Amygdala (tissue), 56 donors: ENCODE results near the gene ABCG2.
"Not testable (repeated sequence)": the region's sequence is repeated elsewhere in the genome, so short reads cannot be mapped to it uniquely, and the experiment has no call there.

Source experiments
- DNase-seq, 56 donors: peaks; one replicate each; lab custom pipeline; 2025; lab: John Stamatoyannopoulos, UW

ABCG2 gene

GRCh38 chr4:88119943-88120342 lies 38.5 kb downstream of the ABCG2 start:
- no peak for DNase-seq

GRCh38 chr4:88115587-88115986 lies 42.9 kb downstream of the ABCG2 start:
- no peak for DNase-seq

- no peak for DNase-seq
Measured at GRCh38 chr4:88112856-88113255, 45.6 kb downstream of the ABCG2 start.

DNA sequence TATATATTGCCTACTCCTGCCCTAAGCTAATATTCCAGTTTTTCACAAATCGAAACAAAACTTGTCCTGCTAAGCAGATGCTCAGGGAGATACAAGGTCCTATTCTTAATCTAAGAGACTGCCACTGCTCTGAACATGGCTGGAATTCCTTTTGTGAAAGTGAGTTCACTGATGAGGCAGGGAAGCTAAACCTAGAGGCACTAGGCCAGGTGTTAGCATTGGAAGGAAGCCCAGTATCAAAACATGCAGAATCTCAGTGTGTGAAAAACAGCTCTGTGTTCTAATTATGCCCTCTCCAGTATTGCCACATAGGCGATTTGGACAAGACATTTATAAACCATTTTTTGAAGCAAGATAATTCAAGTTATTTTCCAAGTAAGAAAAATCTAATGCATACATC lies 47.6 kb downstream of the ABCG2 start:
- no peak for DNase-seq

DNA sequence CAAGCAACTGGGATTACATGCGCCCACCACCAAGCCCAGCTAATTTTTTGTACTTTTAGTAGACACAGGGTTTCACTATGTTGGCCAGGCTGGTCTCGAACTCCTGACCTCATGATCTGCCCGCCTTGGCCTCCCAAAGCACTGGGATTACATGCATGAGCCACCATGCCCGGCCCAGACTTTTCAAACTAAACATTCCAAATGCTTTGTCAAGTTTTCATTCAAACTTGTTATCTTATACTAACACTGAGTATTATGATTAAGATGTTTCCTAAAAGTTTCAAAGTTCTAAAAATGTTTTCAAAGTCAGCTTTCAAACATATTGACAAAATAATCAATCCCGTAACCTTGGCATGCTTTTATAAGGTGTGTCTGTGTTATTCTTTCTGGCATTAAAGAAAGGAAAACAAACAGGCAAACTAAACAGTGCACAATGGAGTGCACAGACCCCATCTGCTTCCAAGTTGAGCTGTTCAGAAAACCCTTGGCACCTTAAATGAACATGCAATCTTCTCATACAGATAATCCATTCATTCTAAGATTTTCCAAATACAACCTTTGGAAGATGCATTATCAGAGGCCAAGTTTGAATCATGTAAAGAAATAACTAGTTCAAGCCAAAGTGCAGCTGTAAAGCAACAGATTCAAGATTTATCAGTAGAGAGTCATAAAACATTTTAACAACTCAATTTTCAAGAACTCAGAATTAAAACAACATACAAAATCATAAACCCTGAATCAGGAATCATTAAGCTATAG lies 49.1 kb downstream of the ABCG2 start:
- DNase-seq: no peak

DNA sequence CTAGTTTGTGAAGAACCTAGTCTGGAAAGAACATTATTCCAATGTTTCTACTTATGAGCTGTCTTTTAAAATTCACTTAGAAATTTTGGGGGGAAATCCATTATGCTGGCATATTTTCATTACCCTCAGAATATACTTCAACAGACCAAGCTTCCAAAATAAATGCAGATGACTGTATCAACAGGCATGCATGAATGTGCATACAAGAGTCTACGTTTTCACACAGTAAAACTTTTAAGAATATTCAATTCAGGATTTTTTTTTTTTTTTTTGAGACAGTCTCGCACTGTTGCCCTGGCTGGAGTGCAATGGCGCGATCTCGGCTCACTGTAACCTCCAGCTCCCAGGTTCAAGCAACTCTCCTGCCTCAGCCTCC lies 49.7 kb downstream of the ABCG2 start:
- no peak for DNase-seq

GRCh38 chr4:88108108-88108465 lies 50.4 kb downstream of the ABCG2 start:
- DNase-seq: not testable (repeated sequence)

GRCh38 chr4:88107406-88108107 lies 50.9 kb downstream of the ABCG2 start:
- DNase-seq: peak in 1 of 56 donors; percentile 11

DNA sequence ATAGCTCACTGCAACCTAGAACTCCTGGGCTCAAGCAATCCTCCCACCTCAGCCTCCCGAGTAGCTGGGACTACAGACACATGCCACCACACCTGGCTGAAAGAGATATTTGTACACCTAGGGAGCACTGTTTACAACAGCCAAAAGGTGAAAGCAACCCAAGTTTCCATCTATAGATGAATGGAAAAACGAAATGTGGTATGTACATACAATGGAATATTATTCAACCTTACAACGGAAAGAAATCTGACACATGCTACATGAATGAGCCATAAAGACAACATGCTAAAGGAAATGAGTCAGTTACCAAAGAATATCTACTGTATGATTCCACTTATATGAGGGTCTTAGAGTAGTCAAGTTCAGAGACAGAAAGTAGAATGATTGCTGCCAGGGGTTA lies 52.2 kb downstream of the ABCG2 start:
- no peak for DNase-seq

GRCh38 chr4:88104902-88105610 lies 53.4 kb downstream of the ABCG2 start:
- DNase-seq: no peak

- DNase-seq: no peak
Measured at GRCh38 chr4:88102026-88102425, 56.4 kb downstream of the ABCG2 start.

DNA sequence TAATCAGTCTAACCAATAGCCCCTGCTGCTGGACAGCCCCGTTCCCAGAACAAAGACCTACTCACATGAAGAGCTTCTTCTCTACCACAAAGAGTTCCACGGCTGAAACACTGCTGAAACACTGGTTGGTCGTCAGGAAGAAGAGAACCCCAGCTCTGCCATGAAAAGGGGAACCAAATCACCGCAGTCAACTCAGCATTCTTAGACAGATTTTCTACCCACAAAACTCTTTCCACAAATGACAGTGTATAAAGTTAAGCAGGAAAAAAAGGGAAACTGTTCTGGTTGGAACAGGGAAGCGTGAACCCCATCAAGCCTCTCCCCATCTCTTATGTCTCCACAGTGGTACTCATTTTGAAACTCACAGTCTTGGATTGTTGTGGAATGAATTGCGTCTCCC lies 57.3 kb downstream of the ABCG2 start:
- peak in 13 of 56 donors; percentile 1 to 51 (median 9) for DNase-seq

- DNase-seq: no peak
Measured at GRCh38 chr4:88098993-88099752, 59.3 kb downstream of the ABCG2 start.

- DNase-seq: no peak
Measured at GRCh38 chr4:88097781-88098180, 60.7 kb downstream of the ABCG2 start.

DNA sequence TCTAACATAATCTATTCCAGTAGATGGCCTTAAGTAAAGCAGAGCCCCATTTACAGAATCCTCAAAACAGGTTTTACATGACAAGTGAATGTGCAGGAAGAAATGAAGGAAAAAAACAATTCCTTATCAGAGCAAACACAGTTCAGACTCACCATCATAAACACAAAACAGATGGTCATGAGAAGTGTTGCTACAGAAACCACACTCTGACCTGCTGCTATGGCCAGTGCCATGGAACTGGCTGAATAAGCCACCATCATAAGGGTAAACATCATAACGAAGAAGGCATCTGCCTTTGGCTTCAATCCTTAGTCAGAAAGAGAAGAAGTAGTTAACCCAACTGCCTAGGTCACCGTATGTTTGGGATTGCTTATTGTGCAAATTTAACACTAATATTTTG lies 61.1 kb downstream of the ABCG2 start:
- no peak for DNase-seq

- DNase-seq: no peak
Measured at GRCh38 chr4:88093874-88094273, 64.6 kb downstream of the ABCG2 start.

GRCh38 chr4:88091378-88091777 lies 67.1 kb downstream of the ABCG2 start:
- DNase-seq: no peak

GRCh38 chr4:88090898-88091297 lies 67.5 kb downstream of the ABCG2 start:
- DNase-seq: no peak

DNA sequence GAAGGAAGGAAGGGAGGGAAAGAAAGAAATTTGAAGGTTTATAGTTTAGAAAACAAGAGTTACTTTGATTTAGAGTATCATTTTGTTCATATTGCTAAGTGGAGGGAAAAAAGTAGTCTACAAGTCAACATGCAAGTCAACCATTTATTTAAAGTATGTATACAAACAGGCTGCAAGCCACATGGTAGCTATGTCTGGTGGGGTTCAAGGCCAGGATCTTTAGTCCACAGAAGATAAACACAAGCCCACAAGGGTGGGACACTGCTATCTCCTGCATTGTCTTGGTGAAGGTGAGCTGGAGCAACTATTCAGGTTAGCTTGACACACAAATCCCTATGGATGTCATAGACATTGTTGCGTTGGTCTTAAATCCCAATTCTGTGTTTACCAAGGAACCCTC lies 71.4 kb downstream of the ABCG2 start:
- DNase-seq: no peak

- no peak for DNase-seq
Measured at GRCh38 chr4:88080626-88081025, 77.8 kb downstream of the ABCG2 start.

DNA sequence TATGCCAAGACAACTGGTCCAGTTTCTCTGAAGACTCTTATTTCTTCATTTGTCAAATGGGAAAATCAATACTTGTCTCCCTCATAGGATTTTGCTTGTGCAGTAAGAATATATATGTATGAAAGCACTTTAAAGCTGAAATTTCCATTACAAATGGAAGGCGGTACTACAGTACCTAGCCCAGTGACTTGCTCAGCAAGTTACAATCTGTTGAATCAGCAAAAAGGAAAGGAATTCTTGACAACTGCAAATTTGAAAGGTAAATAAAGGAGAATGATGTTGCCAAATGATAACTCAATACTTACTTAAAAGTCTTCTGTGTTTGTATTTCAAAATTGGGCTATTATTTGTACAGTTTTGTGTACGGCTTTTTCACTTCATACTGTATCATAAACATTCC lies 79.9 kb downstream of the ABCG2 start:
- DNase-seq: no peak
